ENCODE measurements around the gene SLC22A7.

DNA sequence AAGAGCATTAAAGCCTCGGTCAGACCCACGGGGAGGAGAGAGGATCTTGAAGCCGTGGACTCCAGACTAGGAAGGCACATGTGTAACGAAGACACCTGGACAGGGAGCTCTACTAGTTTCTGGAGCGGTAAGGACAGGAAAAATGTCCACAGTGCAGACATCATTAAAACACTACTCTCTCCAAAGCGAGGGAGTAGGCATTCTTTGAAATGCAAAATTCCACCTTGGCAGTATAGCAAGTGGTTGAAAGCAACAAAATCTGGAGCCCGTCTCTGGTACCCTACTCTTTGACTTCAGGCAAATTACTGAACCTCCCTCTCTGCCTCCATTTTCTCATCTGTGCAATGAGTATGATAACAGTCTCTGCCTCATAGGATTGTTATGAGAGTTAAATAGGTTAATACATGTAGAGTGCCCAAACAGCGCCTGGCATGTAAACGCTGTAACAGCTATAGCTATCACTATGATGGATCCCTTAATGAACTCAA lies 11.0 kb downstream of the SLC22A7 start:
- TF ChIP-seq, protein P1, sequence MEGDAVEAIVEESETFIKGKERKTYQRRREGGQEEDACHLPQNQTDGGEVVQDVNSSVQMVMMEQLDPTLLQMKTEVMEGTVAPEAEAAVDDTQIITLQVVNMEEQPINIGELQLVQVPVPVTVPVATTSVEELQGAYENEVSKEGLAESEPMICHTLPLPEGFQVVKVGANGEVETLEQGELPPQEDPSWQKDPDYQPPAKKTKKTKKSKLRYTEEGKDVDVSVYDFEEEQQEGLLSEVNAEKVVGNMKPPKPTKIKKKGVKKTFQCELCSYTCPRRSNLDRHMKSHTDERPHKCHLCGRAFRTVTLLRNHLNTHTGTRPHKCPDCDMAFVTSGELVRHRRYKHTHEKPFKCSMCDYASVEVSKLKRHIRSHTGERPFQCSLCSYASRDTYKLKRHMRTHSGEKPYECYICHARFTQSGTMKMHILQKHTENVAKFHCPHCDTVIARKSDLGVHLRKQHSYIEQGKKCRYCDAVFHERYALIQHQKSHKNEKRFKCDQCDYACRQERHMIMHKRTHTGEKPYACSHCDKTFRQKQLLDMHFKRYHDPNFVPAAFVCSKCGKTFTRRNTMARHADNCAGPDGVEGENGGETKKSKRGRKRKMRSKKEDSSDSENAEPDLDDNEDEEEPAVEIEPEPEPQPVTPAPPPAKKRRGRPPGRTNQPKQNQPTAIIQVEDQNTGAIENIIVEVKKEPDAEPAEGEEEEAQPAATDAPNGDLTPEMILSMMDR (IDR thresholded peaks at IDR 0.05 in 4 of 5, conservative IDR thresholded peaks at IDR 0.05 in 1 of 5) = no peak
- no peak for TF ChIP-seq POLR2A (IDR thresholded peaks at IDR 0.05)

Measured in gastrocnemius medialis (tissue), 4 donors.